Prostate gland (tissue), 2 donors: ENCODE measurements around the gene FANCB.

Experiments used
- CTCF ChIP-seq, 4 experiments: fragments of 200-600 bp in 2 of 4; fragments of 450-650 bp in 2 of 4; sonication (generic) in 2 of 4; IDR thresholded peaks; 1 replicate in 3 of 4; 2 replicates in 1 of 4; pipeline ENCODE4 v1.5.1; 2016 to 2019; ENCODE audit warnings: antibody characterized with exemption in 4 of 4, mild to moderate bottlenecking in 2 of 4, moderate library complexity in 2 of 4
- POLR2A ChIP-seq: fragments of 450-650 bp; IDR thresholded peaks from one replicate; pipeline ENCODE4 v1.6.1; 2016; ENCODE audit warnings: antibody characterized with exemption, mild to moderate bottlenecking
- POLR2AphosphoS5 ChIP-seq: sonication (generic); formaldehyde crosslinking; IDR thresholded peaks from one replicate; pipeline ENCODE4 v1.6.1; 2017; ENCODE audit warnings: antibody characterized with exemption

GRCh38 chrX:14873676-14874049, 794 bp upstream of the FANCB start:
- TF ChIP-seq CTCF (IDR thresholded peaks at IDR 0.05) (no peak), POLR2A (no peak), POLR2AphosphoS5 (no peak)
